ENCODE measurements around the gene NUMA1.

Gene NUMA1

DNA sequence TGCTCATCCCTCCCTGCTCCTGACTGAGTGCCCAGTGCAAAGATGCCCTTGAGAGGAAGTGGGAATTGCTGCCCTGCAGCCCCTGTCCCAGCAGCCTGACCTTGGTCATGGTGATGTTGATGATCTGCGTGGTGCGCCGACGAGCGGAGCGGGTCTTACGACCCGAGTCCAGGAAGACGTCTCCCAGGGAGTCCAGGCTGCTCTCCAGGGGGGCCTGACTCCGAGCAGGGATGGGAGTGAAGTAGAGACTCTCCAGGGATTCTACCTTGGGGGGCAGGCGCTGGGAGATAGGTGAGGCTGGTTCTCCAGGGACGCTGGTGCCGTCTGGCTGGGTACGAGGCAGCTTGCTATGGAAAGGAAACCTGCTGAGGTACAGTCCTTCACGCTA is 73.3 kb downstream of the NUMA1 start:
- TF ChIP-seq, protein P1, sequence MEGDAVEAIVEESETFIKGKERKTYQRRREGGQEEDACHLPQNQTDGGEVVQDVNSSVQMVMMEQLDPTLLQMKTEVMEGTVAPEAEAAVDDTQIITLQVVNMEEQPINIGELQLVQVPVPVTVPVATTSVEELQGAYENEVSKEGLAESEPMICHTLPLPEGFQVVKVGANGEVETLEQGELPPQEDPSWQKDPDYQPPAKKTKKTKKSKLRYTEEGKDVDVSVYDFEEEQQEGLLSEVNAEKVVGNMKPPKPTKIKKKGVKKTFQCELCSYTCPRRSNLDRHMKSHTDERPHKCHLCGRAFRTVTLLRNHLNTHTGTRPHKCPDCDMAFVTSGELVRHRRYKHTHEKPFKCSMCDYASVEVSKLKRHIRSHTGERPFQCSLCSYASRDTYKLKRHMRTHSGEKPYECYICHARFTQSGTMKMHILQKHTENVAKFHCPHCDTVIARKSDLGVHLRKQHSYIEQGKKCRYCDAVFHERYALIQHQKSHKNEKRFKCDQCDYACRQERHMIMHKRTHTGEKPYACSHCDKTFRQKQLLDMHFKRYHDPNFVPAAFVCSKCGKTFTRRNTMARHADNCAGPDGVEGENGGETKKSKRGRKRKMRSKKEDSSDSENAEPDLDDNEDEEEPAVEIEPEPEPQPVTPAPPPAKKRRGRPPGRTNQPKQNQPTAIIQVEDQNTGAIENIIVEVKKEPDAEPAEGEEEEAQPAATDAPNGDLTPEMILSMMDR (IDR thresholded peaks at IDR 0.05; ENCODE audit: low read length, missing control alignments) = no peak
- no peak for DNase-seq (ENCODE audit: low read depth)

DNA sequence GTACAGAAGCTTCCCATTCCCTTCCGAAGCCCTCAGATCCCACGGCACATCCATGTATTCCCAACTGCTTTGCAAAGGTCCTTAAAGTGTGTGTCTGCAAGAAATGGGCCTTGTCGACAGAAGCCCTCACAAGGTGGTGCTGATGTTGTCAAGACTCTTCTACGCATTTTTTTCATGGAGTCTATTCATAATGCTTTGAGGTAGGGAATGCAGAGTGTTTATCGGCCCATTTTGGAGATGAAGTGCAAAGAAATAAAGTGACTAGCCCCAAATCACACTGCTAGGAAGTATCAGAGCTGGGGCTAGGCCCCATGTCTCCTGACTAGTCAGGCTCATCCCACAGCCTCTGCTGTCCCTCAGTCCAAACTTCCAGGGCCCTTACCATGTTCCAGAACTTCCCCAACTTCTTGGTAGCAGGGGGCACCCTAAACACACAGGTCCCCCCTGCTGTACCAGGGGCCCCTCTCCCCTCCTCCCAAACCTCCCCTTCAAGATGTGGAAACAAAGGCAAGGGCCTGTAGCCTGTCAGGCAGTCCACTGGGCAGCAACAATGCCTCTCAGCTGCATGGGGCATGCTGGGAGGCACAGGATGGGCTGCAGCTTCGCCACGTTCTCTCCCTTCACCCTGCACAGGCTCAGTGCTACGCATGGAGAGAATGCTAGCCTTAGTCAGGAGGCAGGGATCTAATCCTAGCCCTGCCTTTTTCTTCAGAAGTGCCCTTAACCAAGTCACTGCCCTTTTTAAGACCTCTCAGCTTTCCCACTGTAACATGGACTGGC is 73.8 kb downstream of the NUMA1 start:
- DNase-seq (ENCODE audit: low read depth) = no peak
- TF ChIP-seq, protein P1 (IDR thresholded peaks at IDR 0.05; ENCODE audit: low read length, missing control alignments) = no peak
- H3K4me3 ChIP-seq (replicated peaks; ENCODE audit: low read depth, low read length) = no peak overlapping the region

More for the DNA sequence above, 73.3 kb downstream of the NUMA1 start:
- no peak overlapping the region for H3K4me3 ChIP-seq (replicated peaks; ENCODE audit: low read depth, low read length)

DNA sequence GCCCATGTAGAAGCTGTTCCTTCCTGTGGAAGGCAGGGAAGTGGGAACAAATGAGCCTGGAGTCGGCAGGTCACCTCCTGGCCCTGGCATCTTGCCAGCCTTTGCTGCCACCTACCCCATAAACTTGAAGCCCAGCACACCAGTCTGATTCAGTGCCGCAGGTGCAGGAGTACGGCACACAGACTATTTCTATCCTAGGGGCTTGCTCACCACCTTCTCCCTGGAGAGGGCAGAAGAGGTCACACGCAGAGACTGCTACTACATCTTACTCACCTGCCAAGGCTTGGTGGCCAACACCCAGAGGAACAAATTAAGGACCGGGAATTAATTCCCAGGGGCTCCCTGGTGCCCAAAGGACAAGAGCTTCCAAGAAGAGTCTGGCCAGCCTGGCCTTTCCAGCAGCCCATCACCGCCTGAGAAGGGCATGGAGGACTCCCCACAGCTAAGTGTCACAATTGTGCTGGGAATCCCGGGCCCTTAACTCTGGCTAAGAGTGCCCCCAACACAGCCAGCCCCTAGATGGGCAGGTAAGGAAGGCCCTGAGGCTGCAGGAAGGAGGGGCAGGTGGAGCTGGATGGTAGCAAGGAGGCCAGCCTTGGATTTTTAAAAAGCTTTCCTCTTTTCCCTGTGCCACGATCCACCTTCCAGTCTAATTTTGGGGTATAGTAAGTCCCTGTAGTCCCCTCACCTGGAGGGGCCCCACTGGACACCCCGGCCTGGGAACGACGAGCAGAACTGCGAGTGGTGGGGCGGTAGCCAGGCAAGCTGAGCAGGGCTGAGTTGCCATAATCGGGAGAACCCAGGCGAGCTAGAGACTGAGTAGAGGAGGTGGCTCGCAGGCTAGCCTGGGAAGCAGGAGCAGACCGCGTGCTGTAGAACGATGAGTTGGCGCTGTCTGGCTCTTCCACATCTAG is 74.7 kb downstream of the NUMA1 start:
- H3K4me3 ChIP-seq (replicated peaks; ENCODE audit: low read depth, low read length) = no peak overlapping the region
- TF ChIP-seq, protein P1 (IDR thresholded peaks at IDR 0.05; ENCODE audit: low read length, missing control alignments) = no peak
- DNase-seq (ENCODE audit: low read depth) = no peak

DNA sequence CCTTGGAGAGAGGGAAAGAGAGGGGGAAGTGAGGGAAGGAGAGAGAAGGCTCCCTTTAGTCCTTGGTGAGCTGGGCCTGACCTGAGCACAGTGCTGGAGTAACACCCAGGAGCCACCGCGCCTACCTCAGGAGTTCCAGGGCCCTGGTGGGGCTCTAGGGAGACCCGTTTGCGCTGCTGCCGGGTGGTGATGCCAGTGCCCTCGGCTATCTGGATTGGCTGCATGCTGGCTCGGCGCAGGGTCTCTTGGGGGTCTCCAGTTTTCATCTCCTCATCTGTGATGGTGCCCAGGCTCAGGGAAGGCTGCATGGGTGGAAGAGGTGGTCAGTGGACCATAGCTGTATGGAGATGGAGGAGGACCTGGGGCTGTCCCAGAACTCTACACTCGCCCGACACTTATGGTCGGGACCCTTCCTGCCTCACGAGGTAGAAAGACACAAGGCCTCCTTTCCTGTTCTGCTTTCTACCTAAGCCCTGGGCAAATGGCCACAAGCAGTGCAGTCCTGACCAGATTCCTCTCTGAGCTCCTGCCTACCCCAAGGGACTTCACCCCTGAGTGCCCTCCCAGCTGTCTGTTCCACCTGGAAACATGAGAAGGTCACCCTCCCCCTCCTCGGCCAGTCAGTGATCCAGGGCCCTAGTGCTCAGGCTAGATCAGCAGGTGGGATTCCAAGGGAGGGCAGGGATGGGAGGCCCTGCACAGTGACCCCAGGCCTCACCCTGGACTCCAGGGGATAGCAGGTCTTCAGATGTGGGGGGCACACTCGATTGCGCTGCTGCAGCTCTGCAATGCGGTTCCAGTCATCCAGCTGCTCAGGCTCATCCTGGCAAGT is 75.6 kb downstream of the NUMA1 start:
- H3K4me3 ChIP-seq (replicated peaks; ENCODE audit: low read depth, low read length) = no peak overlapping the region
- DNase-seq (ENCODE audit: low read depth) = no peak
- TF ChIP-seq, protein P1 (IDR thresholded peaks at IDR 0.05; ENCODE audit: low read length, missing control alignments) = no peak

DNA sequence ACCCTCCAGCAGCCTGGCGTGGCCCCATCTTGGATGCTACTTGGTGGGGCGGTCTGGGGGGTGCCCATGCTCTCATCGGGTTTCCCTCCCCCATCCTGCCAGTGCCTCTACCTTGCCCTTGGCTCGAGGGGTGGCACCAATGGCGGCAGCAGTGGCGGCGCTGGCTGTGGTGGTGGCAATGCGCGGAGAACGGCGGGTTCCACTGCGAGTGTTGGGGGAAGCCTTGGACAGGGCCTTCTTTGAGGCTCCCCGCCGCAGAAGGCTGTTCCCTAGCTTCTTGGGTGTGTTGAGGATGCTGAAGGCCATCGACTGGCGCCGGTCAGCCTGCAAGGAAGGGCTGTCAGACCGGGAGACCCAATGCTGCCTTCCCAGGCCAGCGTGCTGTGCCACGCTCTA is 76.6 kb downstream of the NUMA1 start:
- H3K4me3 ChIP-seq (replicated peaks; ENCODE audit: low read depth, low read length) = no peak overlapping the region
- TF ChIP-seq, protein P1 (IDR thresholded peaks at IDR 0.05; ENCODE audit: low read length, missing control alignments) = no peak

More for the DNA sequence above, 76.6 kb downstream of the NUMA1 start:
- no peak for DNase-seq (ENCODE audit: low read depth)

Data from fibroblast of pulmonary artery (primary cell).